ENCODE measurements around the gene R3HDM4. TPM values are rescaled to one million over a fixed set of nuclear protein-coding genes. Genes with fewer than 3 reads are reported as not detected.

Gene R3HDM4
- total RNA-seq, 4 donors from 2014 or later: 23.7 to 44.9 (median 32.9) TPM

DNA sequence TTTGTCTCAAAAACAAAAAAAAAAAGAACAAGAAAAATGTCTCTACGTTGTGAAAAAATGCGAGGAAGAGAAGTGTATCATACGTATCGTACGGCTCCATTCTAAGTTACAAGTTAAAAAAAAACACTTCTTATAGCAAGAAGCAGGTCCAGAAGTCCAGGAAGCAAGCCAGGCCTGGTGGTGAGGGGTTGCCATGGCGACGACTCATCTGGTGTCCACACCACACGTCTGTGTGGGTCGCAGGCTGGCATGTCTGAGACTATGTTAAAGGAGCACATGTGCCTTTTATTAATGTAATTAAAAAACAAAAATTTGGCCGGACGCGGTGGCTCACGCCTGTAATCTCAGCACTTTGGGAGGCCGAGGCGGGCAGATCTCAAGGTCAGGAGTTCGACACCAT lies 25.9 kb downstream of the R3HDM4 start:
- no peaks in the 10 kb centered on the region for H3K27me3 ChIP-seq
- peaks cover 0 to 90% of the 10 kb centered on the region in 2 donors for H3K36me3 ChIP-seq
- no peak for TF ChIP-seq POLR2AphosphoS5 (IDR thresholded peaks at IDR 0.05)
- no peak for TF ChIP-seq POLR2A (IDR thresholded peaks at IDR 0.05)
- H3K4me3 ChIP-seq: no peak overlapping the region
- no peak overlapping the region for H3K27ac ChIP-seq
- no peaks in the 10 kb centered on the region for H3K9me3 ChIP-seq
- H3K4me1 ChIP-seq: peaks cover 0 to 16% (median 3%) of the 10 kb centered on the region in 3 donors
- WGBS, 2 donors (ENCODE audit: low coverage in 1 of 2): 64 to 65% methylated on average over 11 of the region's 16 CpGs
- ATAC-seq: no peak

- H3K4me1 ChIP-seq: peaks cover 0 to 2% (median 0%) of the 10 kb centered on the region in 3 donors
- no peak for TF ChIP-seq POLR2AphosphoS5 (IDR thresholded peaks at IDR 0.05)
- TF ChIP-seq POLR2A (IDR thresholded peaks at IDR 0.05): no peak
- TF ChIP-seq EP300 (IDR thresholded peaks at IDR 0.05): no peak
- TF ChIP-seq, protein P1, sequence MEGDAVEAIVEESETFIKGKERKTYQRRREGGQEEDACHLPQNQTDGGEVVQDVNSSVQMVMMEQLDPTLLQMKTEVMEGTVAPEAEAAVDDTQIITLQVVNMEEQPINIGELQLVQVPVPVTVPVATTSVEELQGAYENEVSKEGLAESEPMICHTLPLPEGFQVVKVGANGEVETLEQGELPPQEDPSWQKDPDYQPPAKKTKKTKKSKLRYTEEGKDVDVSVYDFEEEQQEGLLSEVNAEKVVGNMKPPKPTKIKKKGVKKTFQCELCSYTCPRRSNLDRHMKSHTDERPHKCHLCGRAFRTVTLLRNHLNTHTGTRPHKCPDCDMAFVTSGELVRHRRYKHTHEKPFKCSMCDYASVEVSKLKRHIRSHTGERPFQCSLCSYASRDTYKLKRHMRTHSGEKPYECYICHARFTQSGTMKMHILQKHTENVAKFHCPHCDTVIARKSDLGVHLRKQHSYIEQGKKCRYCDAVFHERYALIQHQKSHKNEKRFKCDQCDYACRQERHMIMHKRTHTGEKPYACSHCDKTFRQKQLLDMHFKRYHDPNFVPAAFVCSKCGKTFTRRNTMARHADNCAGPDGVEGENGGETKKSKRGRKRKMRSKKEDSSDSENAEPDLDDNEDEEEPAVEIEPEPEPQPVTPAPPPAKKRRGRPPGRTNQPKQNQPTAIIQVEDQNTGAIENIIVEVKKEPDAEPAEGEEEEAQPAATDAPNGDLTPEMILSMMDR (IDR thresholded peaks at IDR 0.05): no peak
- no peaks in the 10 kb centered on the region for H3K27me3 ChIP-seq
- no peak overlapping the region for H3K4me3 ChIP-seq
- no peak for ATAC-seq
- WGBS, 2 donors (ENCODE audit: low coverage in 1 of 2): 80 to 96% methylated on average over 1 to 11 of the region's 64 CpGs
- no peaks in the 10 kb centered on the region for H3K9me3 ChIP-seq
- H3K27ac ChIP-seq: no peak overlapping the region
- peaks cover 0 to 100% of the 10 kb centered on the region in 2 donors for H3K36me3 ChIP-seq
Observed at GRCh38 chr19:885536-886224, 27.3 kb downstream of the R3HDM4 start.

GRCh38 chr19:884420-885211 lies 28.4 kb downstream of the R3HDM4 start:
- TF ChIP-seq, protein P1 (IDR thresholded peaks at IDR 0.05): no peak
- TF ChIP-seq POLR2AphosphoS5 (IDR thresholded peaks at IDR 0.05): no peak
- no peak for TF ChIP-seq EP300 (IDR thresholded peaks at IDR 0.05)
- TF ChIP-seq POLR2A (IDR thresholded peaks at IDR 0.05): no peak
- Histone ChIP-seq H3K27me3 (no peaks in the 10 kb centered on the region), H3K27ac (no peak overlapping the region), H3K36me3 (peaks cover 0 to 100% of the 10 kb centered on the region in 2 donors), H3K4me1 (no peaks in the 10 kb centered on the region), H3K4me3 (no peak overlapping the region), H3K9me3 (no peaks in the 10 kb centered on the region)
- 84 to 93% methylated on average over 3 to 5 of the region's 51 CpGs for WGBS, 2 donors (ENCODE audit: low coverage in 1 of 2)
- ATAC-seq: no peak

- Histone ChIP-seq H3K9me3 (no peaks in the 10 kb centered on the region), H3K4me3 (no peak overlapping the region), H3K4me1 (no peaks in the 10 kb centered on the region), H3K27ac (no peak overlapping the region), H3K36me3 (peaks cover 0 to 100% of the 10 kb centered on the region in 2 donors), H3K27me3 (no peaks in the 10 kb centered on the region)
- 89% methylated on average over 13 of the region's 22 CpGs; no CpG with 5 or more reads in 1 of the 2 donors for WGBS, 2 donors (ENCODE audit: low coverage in 1 of 2)
- TF ChIP-seq POLR2A (IDR thresholded peaks at IDR 0.05) (no peak), POLR2AphosphoS5 (IDR thresholded peaks at IDR 0.05) (no peak), EP300 (IDR thresholded peaks at IDR 0.05) (no peak)
- TF ChIP-seq, protein P1 (IDR thresholded peaks at IDR 0.05): no peak
- no peak for ATAC-seq
Observed at GRCh38 chr19:883661-884211, 29.3 kb downstream of the R3HDM4 start.

DNA sequence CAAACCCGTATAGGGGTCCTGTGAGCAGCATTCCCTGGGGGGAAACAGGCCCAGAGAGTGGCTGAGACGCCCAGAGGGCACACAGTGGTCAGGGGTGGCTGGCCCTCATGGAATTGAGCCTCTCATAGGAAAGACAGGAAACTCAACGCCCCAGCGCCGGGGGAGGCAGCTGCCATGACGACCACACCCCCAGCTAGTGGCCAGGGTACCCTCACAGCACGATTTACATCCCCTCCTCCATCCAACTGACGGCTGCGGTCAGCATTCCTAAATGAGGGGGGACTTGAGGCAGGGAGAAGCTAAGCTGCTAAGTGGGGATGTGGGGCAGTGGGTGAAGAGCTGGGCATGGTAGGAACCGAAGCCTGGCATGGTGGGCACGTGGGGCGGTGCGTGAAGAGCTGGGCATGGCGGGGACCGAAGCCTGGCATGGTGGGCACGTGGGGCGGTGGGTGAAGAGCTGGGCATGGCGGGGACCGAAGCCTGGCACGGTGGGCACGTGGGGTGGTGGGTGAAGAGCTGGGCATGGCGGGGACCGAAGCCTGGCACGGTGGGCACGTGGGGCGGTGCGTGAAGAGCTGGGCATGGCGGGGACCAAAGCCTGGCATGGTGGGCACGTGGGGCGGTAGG lies 30.0 kb downstream of the R3HDM4 start:
- ATAC-seq: no peak
- no peaks in the 10 kb centered on the region for H3K4me1 ChIP-seq
- H3K27me3 ChIP-seq: no peaks in the 10 kb centered on the region
- H3K36me3 ChIP-seq: peaks cover 0 to 99% of the 10 kb centered on the region in 2 donors
- whole genome bisulfite sequencing, 2 donors (ENCODE audit: low coverage in 1 of 2): 65 to 88% methylated on average over 2 to 16 of the region's 30 CpGs
- no peaks in the 10 kb centered on the region for H3K9me3 ChIP-seq
- H3K4me3 ChIP-seq: no peak overlapping the region
- no peak for TF ChIP-seq POLR2A (IDR thresholded peaks at IDR 0.05)
- H3K27ac ChIP-seq: no peak overlapping the region

Data from gastroesophageal sphincter (tissue), 4 donors.